ENCODE data around the gene HMGB2.

The HMGB2 gene

GRCh38 chr4:173334085-173334890, at the start of gene HMGB2:
HMGB2 (minus strand) TSS chr4:173334358; CDS start chr4:173333649, 709 bp downstream.
- peak; percentile 98 for DNase-seq

- no peak for DNase-seq
Measured at GRCh38 chr4:173382349-173382748, 48.2 kb upstream of the HMGB2 start.

GRCh38 chr4:173381610-173382009, 47.5 kb upstream of the HMGB2 start:
- no peak for DNase-seq

- no peak for DNase-seq
Measured at GRCh38 chr4:173380987-173381386, 46.8 kb upstream of the HMGB2 start.

GRCh38 chr4:173379929-173380328, 45.8 kb upstream of the HMGB2 start:
- no peak for DNase-seq

- DNase-seq, result no peak
Measured at GRCh38 chr4:173374588-173374987, 40.4 kb upstream of the HMGB2 start.

GRCh38 chr4:173371292-173372192, 37.4 kb upstream of the HMGB2 start:
- peak; percentile 75 for DNase-seq

- DNase-seq, result peak; percentile 94
Measured at GRCh38 chr4:173370477-173371291, 36.5 kb upstream of the HMGB2 start, which contains the start of gene SAP30. SAP30 (plus strand) TSS chr4:173370954; CDS start chr4:173371183, 229 bp downstream.

- DNase-seq, result no peak
Measured at GRCh38 chr4:173370130-173370476, 35.9 kb upstream of the HMGB2 start.

- no peak for DNase-seq
Measured at GRCh38 chr4:173367946-173368345, 33.8 kb upstream of the HMGB2 start.

- DNase-seq, result no peak
Measured at GRCh38 chr4:173367285-173367684, 33.1 kb upstream of the HMGB2 start.

GRCh38 chr4:173365359-173365996, 31.3 kb upstream of the HMGB2 start:
- no peak for DNase-seq

GRCh38 chr4:173362666-173363065, 28.5 kb upstream of the HMGB2 start:
- DNase-seq, result no peak

GRCh38 chr4:173360587-173361221, 26.5 kb upstream of the HMGB2 start:
- DNase-seq, result no peak

- no peak for DNase-seq
Measured at GRCh38 chr4:173357939-173358338, 23.8 kb upstream of the HMGB2 start.

- DNase-seq, result no peak
Measured at GRCh38 chr4:173347467-173347866, 13.3 kb upstream of the HMGB2 start.

- DNase-seq, result no peak
Measured at GRCh38 chr4:173346074-173346473, 11.9 kb upstream of the HMGB2 start.

- no peak for DNase-seq
Measured at GRCh38 chr4:173345648-173346047, 11.5 kb upstream of the HMGB2 start.

GRCh38 chr4:173343832-173344397, 9.8 kb upstream of the HMGB2 start:
- DNase-seq, result no peak

GRCh38 chr4:173337463-173337862, 3.3 kb upstream of the HMGB2 start:
- DNase-seq, result no peak
